ENCODE data around the gene SEZ6.
A peak's percentile ranks its signal among the peaks of the same experiment; 100 is the strongest.

SEZ6 gene, protein sequence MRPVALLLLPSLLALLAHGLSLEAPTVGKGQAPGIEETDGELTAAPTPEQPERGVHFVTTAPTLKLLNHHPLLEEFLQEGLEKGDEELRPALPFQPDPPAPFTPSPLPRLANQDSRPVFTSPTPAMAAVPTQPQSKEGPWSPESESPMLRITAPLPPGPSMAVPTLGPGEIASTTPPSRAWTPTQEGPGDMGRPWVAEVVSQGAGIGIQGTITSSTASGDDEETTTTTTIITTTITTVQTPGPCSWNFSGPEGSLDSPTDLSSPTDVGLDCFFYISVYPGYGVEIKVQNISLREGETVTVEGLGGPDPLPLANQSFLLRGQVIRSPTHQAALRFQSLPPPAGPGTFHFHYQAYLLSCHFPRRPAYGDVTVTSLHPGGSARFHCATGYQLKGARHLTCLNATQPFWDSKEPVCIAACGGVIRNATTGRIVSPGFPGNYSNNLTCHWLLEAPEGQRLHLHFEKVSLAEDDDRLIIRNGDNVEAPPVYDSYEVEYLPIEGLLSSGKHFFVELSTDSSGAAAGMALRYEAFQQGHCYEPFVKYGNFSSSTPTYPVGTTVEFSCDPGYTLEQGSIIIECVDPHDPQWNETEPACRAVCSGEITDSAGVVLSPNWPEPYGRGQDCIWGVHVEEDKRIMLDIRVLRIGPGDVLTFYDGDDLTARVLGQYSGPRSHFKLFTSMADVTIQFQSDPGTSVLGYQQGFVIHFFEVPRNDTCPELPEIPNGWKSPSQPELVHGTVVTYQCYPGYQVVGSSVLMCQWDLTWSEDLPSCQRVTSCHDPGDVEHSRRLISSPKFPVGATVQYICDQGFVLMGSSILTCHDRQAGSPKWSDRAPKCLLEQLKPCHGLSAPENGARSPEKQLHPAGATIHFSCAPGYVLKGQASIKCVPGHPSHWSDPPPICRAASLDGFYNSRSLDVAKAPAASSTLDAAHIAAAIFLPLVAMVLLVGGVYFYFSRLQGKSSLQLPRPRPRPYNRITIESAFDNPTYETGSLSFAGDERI

DNA sequence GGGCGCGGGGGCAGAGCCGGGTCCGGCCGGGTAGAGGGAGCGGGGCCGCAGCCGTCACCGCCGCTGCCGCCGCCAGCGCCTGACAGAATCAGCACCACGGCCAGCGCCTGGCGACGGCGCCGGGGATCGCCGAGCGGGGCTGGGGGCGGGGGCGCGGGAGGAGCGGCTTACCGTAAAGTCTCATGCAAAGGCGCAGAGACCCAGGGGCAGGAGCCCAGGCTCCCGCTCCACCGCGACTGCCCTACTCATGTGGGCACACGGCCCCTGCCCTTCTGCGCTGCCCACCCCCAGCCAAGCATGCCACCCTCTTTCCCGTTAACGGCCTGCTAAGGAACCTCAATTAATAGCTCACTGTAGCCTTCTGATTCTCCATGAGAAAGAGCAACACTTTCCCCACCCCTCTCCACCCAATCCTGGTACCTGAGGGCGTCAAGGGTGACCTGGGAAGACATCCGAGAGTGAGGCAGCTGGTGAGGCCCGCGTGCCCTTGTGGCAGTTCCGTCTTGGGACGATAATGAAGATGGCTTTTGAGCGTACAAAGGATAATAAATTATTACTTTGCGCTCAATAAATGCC, at the start of gene SEZ6:
Gene SEZ6, minus strand, starts transcription at position 98 of the 576 bp plus-strand sequence. CDS start 164 bp downstream, outside the sequence.
- DNase-seq: peak; percentile 83

DNA sequence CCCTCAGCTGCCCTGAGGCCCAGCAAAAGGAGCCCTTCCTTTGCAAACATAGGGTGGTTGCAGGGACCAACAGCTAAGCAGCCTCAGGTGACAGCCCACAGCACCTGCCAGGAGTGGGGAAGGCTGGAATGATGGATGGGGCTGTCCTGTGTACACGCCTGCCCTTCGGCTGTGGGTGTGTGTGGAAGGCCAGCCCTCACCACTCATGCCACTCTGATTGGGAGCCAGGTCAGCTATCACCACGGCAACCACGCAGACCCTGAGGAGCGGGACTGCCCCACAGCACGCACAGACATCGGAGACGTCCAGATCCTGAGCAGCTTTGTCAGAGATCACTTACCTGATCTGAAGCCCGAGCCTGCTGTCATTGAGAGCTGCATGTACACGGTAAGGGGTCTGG, 49.0 kb upstream of the SEZ6 start:
- DNase-seq: no peak

DNA sequence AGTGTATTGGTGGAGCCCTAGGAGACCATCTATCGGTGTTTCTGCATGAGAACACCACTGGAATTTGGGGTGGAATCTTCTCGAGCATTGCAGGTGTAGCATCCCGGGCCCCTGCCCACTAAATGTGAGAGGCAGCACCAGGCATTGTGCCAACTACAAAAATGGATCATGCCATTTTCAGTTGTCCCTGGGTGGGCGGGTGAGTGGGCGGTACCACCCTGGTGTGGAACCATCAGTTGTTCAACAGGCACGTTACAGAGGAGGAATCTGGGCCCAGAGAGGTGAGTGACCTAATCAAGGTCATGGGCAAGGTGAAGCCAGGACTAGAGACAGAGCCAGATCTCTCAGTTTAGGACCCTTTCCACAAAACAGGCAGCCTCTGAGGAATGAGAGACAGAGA, 45.9 kb upstream of the SEZ6 start:
- DNase-seq: no peak

DNA sequence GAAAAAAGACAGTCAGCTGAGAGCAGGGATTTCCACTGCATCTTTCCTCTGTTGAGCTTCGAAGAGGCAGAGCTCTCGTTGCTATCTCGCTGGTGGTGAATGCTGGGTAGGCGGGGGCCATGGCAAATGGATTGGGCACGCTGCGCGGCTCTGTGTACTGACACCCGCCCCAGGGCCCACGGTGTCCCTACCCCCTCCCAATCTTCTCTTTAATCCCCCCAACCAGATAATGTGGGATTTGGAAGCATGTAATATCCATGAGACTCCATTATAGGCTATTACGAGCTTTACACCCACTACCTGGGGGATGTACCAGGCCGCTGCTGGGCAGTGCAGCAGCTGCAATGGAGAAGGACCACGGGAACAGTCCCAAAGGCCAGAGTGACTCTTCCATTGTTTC, 45.4 kb upstream of the SEZ6 start:
- no peak for DNase-seq

DNA sequence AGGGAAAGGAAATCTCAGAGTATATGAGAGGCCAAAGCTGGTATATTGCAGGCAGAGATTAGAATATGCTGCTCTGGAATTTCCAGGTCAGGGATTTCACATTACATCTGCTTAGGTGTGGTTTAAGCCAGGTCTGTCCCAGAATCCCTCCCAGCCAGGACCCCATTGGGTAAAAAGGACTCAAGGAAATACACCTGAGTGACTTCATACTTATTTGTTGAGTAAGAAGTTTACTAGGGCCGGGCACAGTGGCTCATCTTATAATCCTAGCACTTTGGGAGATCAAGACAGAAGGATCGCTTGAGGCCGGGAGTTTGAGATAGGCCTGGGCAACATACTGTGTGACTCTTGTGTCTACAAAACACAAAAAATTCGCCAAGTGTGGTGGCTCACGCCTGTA, 44.3 kb upstream of the SEZ6 start:
- no peak for DNase-seq

DNA sequence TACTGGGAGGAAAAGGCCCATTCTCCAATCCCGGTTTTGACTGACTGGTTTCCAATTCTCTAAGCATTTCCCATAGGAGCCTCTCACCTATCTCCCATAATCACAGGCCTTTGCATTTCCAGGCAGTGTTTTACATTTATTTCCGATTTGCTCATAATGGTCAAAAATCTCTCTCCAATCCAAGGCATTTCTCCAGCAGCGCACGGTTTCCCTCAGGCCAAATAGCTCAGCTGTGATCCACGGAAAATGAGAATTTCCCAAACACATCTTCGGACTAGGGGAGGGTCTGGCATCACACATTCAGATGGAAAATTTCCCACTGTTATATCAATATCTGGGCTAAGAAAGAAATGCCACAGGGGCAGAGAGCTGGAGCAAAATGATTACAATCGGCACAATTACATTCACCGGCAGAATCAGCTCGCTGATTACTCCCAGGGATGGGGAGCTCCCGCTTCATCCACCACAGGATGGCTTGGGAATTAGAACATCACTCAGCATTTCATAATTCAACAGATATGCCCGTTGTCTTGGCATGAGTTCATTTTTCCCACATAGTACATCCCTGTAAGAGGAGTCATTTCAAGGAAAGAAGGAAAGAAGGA, 43.8 kb upstream of the SEZ6 start:
- DNase-seq: no peak

DNA sequence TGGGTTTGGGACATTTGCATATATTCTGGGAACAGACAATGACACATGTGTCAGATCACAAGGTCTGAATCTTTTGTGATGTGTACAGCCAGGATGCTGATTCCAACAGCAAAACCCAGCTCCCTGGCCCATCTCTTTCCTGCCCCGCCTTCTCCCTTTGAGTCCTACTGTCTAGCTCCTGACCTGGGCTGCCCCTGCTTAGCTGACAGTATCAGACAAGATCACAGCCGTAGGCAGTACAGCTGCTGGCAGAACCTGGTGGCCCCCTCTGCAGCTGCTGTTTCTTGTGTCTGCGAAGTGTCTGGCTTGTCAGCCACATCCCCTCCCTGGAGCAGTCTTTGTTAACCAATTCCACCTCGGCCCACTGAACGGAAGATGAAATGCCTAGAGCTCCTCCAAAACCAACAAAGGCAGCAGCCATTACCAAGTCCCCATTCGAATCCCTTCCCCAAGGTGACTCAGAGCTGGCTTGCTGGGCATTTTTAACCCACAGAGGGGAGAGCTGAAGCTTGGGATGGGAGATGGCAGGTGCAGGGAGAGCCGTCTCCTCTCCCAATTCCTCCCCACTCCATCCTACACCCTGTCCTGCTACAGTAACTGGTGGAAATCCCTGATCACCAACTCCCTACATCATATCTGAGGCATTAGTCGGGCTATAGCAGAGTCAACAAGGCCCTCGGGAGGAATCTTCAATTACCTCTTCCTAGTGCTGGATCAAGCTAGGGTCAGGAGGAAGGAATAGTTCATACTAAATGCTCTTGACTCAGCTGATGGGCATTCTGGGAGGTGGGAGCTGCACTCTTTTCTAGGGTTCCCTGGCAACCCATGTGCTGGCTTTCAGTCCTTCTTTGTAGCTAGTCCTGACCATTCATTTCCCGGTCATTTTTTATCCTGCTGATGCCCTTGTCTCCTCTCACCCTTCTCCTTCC, 42.9 kb upstream of the SEZ6 start:
- DNase-seq: peak; percentile 84

DNA sequence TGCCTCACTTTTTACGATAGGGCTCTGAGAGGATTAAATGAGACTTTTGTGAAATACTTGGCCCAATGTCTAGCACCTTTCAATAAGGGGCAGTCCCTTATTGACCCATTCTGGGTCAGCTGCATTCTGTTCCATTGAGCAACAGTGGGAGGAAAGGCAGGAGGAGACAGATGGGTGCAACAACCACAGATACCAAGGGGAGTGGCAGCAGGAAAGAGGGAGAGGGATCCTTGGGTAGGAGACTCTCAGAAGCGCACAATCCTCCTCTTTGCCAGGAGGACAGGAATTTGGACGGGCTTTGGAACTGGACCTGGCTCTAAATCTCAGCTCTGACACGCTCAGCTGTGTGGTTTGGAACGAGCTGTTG, 40.6 kb upstream of the SEZ6 start:
- DNase-seq: no peak

DNA sequence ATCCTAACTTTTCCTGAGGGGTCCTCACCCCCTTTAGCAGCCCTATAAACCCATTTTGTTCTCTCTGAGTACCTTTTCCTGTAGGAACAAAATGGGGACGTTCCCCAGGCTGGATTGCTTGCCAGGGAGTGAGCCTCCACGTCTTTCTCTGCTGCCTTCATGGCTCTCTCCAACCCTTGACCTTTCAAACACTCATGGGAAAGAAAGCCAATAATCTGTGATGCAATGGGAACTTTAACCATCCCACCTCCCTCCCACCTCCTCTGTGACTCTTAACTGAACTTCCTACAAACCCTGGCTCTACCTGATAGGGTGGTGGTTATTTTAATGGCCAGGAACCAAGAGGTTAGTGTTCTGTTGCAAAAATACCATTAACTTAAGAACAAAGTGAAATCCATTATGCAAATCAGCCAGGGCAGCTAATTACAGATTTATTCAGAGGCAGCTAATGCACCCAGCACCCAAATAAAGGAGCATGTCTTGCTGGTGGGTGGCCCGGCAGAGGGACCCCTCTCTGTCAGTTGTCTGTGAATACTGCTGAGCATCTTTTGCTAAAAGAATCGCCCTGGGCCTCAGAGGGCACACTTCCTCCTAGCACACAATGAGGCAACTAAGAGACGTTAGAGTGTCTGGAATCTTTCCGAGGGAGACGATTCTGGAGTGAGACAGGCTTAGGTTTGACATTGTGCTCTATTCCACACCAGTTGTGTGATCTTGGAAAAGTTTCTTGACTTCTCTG, 40.1 kb upstream of the SEZ6 start:
- DNase-seq: no peak

DNA sequence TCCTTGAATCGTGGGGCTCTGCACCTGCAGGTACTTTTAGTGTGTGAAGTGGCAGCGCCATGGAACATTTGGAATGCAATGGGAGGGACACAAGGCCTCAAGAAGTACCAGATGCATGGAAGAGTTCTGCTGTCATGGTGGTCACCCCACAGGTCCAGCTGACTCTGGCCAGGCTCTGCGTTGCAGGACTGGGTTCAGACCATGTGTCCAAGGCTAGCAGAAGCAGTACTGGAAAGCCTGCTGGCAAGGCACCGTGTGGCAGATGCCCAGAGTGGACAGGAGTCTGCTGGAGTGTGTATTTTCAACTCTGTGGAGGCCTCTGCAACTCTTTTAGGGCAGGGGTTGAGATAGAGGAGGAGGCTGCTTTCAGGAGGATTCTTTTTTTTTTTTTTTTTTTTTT, 39.2 kb upstream of the SEZ6 start:
- DNase-seq: no peak

DNA sequence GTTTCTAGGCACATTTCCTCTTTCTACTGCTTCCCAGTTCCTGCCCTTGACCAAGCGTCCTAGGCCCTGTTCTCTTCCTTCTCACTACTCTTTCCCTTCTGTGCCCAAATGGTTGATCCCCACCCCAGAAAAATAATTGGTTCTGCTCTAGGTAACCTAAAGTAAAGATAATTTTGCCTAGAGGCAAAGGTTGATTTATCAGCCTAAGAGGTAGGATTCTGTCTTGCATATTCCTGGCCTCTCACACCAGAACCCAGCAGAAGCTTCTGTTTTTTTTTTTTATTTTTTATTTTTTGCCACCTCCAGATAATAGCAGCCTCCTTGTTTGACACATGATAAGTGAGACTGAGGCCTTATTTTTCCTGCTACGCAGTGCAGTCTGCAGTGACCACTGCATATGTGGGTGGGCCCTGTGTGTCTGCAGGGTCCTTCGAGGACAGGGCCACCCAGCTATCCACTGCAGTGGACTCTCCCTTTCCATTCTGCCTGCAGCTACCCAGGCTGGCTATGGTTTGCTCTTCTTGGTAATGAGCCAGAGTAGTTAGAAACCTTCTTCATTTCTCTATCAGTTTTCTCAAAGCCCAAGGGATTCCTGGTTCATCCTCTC, 37.8 kb upstream of the SEZ6 start:
- DNase-seq: no peak

DNA sequence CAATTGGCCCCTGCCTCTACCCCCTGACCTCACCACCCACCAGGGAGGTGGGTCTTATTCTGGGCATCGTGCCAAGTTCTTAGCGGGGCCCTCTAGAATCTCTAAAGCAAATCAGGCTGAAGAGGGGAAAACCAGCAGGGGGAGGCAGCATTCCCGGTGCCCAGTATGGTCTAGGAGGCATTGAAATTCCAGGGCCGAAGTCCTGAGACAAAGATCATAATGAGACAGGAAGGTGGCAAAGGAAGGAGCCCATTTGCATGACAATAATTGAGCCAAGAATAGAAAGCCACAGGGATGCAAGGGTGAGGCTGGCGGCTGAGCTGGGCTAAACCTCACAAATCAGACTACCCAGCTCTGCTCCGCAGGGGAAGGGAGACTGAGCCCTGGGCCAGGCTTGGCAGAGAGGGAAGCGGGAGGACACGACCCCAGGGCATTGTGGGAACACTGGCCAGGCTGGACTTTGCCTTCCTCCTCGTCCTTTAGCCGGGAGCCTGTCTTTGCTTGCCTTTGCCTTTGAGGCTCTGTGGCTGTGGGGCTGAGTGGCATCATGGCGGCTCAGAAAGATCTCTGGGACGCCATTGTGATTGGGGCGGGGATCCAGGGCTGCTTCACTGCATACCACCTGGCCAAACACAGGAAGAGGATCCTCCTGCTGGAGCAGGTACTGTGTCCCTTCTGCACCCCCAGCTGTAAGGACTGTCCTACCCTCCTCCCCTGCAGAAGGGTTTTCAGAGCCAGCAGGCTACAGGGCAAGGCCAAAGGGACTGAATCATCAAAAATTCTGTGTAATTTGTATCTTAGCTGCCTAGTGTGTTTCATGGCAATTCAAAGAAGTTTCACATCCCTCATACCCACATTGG, 37.1 kb upstream of the SEZ6 start, which contains the start of gene PIPOX:
Gene PIPOX, plus strand, starts transcription at position 463 of the 860 bp plus-strand sequence. Its CDS starts 85 bp downstream, at position 548.
- DNase-seq: no peak

DNA sequence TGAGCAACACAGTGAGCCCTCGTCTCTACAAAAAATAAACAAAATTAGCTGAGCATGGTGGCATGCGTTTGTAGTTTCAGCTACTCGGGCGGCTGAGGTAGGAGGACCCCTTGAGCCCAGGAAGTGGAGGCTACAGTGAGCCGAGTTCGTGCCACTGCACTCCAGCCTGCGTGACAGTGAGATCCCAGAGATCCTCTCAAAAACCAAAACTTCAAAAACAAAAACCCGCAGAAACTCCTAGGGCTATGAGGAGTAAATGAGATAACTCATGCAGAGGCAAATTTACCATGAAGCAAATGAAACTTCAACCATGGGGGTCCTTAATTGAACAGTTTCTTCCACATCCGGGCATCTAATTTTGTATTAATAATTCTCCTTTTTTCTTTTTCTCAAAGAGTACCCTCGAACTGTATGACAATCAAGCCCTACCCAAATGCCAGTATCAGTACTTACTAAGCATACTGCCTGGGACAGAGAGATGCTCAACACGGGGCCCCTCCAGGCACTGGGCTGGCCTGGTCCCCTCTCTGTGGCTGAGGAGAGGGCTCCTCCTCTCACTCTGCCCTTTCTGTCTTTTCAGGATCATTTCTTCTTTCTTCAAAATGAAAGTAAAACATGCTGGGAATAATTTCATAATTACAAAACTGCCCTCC, 36.3 kb upstream of the SEZ6 start:
- DNase-seq: peak; percentile 83

DNA sequence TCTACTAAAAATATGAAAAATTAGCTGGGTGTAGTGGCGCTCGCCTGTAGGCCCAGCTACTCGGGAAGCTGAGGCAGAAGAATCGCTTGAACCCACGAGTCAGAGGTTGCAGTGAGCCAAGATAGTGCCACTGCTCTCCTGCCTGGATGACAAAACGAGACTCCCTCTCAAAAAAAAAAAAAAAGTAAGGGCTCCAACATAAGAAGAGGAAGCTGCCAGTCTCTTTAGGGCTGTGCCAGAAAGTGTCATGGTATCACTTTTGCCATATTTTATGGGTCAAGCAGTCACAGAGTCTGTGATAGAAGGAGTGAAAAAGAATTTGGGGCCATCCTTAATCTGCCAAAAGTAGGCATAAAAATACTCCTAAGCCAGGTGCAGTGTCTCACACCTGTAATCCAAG, 35.7 kb upstream of the SEZ6 start:
- DNase-seq: no peak

DNA sequence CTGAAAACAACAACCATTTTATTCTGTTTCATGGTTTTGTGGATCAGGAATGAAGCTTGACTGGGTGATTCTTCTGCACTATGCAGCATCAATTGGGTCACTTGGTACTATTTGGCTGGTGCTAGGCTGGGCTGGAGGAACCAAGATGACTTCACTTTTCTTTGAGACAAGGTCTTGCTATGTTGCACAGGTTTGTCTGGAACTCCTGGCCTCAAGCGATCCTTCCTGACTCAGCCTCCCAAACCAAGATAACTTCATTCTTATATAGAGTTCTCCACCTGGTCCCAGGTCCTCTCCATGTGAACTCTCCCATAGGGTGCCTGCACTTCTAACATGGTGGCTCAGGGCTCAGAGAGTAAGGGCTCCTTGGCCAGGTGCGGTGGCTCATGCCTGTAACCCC, 35.3 kb upstream of the SEZ6 start:
- DNase-seq: no peak

DNA sequence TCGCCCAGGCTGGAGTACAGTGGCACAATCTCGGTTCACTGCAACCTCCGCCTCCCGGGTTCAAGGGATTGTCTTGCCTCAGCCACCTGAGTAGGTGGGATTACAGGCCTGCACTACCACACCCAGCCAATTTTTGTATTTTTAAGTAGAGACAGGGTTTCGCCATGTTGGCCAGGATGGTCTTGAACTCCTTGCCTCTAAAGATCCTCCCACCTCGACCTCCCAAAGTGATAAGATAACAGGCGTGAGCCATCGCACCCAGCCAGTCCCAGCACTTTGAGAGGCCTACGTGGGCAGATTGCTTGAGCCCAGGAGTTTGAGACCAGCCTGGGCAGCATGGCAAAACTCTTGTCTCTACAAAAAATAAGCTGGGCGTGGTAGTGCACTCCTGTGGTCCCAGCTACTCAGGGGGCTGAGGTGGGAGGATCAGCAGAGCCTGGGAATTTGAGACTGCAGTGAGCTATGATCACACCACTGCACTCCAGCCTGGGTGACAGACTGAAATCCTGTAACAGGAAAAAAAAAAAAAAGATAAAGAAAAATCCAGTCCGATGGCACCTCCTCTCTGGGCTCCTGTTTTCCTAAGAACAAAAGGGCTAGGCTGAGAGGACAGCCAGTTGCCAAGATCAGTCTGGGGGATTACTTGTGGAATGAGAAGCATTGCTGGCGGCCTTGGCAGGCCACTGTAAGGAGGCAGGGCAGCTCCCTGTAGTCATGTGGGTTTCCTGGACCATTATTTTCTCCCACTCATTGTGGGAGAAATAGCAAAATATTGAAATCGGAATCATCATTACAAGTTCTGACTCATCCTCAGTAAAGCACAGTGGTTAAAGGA, 34.1 kb upstream of the SEZ6 start:
- no peak for DNase-seq

DNA sequence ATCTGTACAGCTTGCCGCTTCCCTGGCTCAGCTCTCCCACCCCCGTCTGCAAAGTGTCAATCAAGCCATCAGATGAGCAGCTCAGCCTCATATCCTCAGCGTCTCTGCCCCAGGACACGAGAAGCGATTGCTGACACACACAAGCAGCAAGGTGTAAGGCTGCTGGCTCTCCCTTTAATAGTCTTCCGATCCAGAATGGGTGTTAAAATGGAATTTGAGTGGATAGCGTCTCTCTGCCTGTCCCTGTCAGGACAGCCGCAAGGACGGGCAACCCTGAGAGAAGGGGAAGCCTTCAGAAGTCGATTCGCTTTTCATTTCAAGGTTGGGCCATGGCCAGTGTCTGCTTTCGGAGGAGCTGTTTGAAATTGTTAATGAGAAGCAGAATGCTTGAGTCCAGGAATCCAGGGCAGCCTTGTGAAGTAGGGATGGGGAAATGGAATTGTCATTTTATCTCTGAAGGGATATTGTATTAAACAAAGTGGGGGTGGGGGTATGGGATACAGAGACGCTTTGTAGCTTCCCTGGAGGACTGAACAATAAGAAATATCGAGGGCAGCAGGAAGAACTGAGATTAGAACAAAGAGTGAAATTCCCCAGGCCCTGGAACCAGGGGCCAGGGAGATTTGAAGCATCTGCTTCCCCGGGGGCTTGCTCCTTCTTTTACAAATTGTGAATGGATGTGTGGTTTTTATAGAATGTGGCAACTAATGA, 32.4 kb upstream of the SEZ6 start:
- DNase-seq: peak; percentile 85

DNA sequence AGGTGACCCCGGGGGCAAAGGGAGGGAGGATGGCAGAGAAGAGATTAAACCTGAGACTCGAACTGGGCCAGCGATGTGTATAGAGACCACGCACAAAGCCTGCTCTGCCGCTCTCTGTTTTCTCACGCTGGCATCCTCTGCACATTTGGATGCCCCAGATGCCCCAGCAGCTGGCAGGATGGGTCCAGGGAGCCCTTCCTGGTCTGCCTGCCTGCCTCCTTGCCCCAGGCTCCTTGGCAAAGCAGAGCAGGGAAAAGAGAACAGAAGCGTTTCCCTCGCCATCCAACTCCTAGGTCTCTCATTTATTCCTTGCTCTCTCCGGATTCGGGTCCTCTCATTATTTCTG, 31.9 kb upstream of the SEZ6 start:
- DNase-seq: no peak
